ENCODE results near the gene MPP2. TPM values are rescaled to one million over a fixed set of nuclear protein-coding genes. Genes with fewer than 3 reads are reported as not detected.

The MPP2 gene
- 2.3 and 3.3 TPM in 2 replicates for total RNA-seq (2012; rRNA removed)

- Histone ChIP-seq H3K9ac (ENCODE audit: low read depth, low read length) (peak within 1 kb of the TSS; percentile 68), H3K36me3 (ENCODE audit: insufficient read depth, low read length) (no peaks in the 10 kb centered on the region), H3K4me1 (ENCODE audit: control insufficient read depth, insufficient read depth, low read length) (peaks cover 25% of the 10 kb centered on the region), H3K4me3 (ENCODE audit: low read length) (peak within 1 kb of the TSS; percentile 79), H3K27me3 (ENCODE audit: control insufficient read depth, insufficient read depth, low read length) (peaks cover 62% of the 10 kb centered on the region), H3K9me3 (replicated peaks; ENCODE audit: low read length) (no peaks in the 10 kb centered on the region), H3K4me2 (ENCODE audit: low read length) (peak within 1 kb of the TSS; percentile 99)
These were observed at the start of gene MPP2 for GRCh38 chr17:43907425-43907981. TSS of gene MPP2 (minus strand) at chr17:43907536. CDS start at chr17:43904460, 3,076 bp downstream.

- Histone ChIP-seq H3K4me2 (ENCODE audit: low read length) (no peak overlapping the region), H3K9me3 (replicated peaks; ENCODE audit: low read length) (peaks cover 4% of the 10 kb centered on the region)
These were observed 48.9 kb upstream of the MPP2 start for GRCh38 chr17:43956222-43956621.

GRCh38 chr17:43953746-43954145 is 46.4 kb upstream of the MPP2 start, which contains the start of gene PYY:
TSS of gene PYY (minus strand) at chr17:43953940. CDS start at chr17:43953483, 457 bp downstream.
- Histone ChIP-seq H3K4me2 (ENCODE audit: low read length) (peak within 1 kb of the TSS; percentile 41), H3K9ac (ENCODE audit: low read depth, low read length) (no peak within 1 kb of the TSS), H3K36me3 (ENCODE audit: insufficient read depth, low read length) (no peaks in the 10 kb centered on the region), H3K4me1 (ENCODE audit: control insufficient read depth, insufficient read depth, low read length) (peaks cover 5% of the 10 kb centered on the region), H3K4me3 (ENCODE audit: low read length) (peak within 1 kb of the TSS; percentile 13), H3K27me3 (ENCODE audit: control insufficient read depth, insufficient read depth, low read length) (peaks cover 68% of the 10 kb centered on the region), H3K9me3 (replicated peaks; ENCODE audit: low read length) (peaks cover 4% of the 10 kb centered on the region)

More at GRCh38 chr17:43956222-43956621, 48.9 kb upstream of the MPP2 start:
- no peak overlapping the region for H3K9ac ChIP-seq (ENCODE audit: low read depth, low read length)
- H3K4me1 ChIP-seq (ENCODE audit: control insufficient read depth, insufficient read depth, low read length): peaks cover 15% of the 10 kb centered on the region
- H3K27me3 ChIP-seq (ENCODE audit: control insufficient read depth, insufficient read depth, low read length): peaks cover 52% of the 10 kb centered on the region
- no peak overlapping the region for H3K4me3 ChIP-seq (ENCODE audit: low read length)
- H3K36me3 ChIP-seq (ENCODE audit: insufficient read depth, low read length): no peaks in the 10 kb centered on the region

- H3K9ac ChIP-seq (ENCODE audit: low read depth, low read length): no peak overlapping the region
- no peaks in the 10 kb centered on the region for H3K36me3 ChIP-seq (ENCODE audit: insufficient read depth, low read length)
- H3K4me1 ChIP-seq (ENCODE audit: control insufficient read depth, insufficient read depth, low read length): no peaks in the 10 kb centered on the region
- H3K4me2 ChIP-seq (ENCODE audit: low read length): peak overlapping the region; percentile 41
- H3K27me3 ChIP-seq (ENCODE audit: control insufficient read depth, insufficient read depth, low read length): peaks cover 68% of the 10 kb centered on the region
- peak overlapping the region; percentile 13 for H3K4me3 ChIP-seq (ENCODE audit: low read length)
- peaks cover 4% of the 10 kb centered on the region for H3K9me3 ChIP-seq (replicated peaks; ENCODE audit: low read length)
These were observed 45.7 kb upstream of the MPP2 start for GRCh38 chr17:43952724-43953666.

- no peaks in the 10 kb centered on the region for H3K36me3 ChIP-seq (ENCODE audit: insufficient read depth, low read length)
- peaks cover 4% of the 10 kb centered on the region for H3K9me3 ChIP-seq (replicated peaks; ENCODE audit: low read length)
- H3K4me2 ChIP-seq (ENCODE audit: low read length): peak overlapping the region; percentile 41
- no peaks in the 10 kb centered on the region for H3K4me1 ChIP-seq (ENCODE audit: control insufficient read depth, insufficient read depth, low read length)
- H3K4me3 ChIP-seq (ENCODE audit: low read length): peak overlapping the region; percentile 13
- peaks cover 68% of the 10 kb centered on the region for H3K27me3 ChIP-seq (ENCODE audit: control insufficient read depth, insufficient read depth, low read length)
- H3K9ac ChIP-seq (ENCODE audit: low read depth, low read length): no peak overlapping the region
These were observed 45.0 kb upstream of the MPP2 start for GRCh38 chr17:43952351-43952723.

GRCh38 chr17:43951750-43952149 is 44.4 kb upstream of the MPP2 start:
- no peaks in the 10 kb centered on the region for H3K36me3 ChIP-seq (ENCODE audit: insufficient read depth, low read length)
- H3K9ac ChIP-seq (ENCODE audit: low read depth, low read length): no peak overlapping the region
- H3K4me2 ChIP-seq (ENCODE audit: low read length): no peak overlapping the region
- H3K27me3 ChIP-seq (ENCODE audit: control insufficient read depth, insufficient read depth, low read length): peaks cover 68% of the 10 kb centered on the region
- no peaks in the 10 kb centered on the region for H3K4me1 ChIP-seq (ENCODE audit: control insufficient read depth, insufficient read depth, low read length)
- no peak overlapping the region for H3K4me3 ChIP-seq (ENCODE audit: low read length)
- H3K9me3 ChIP-seq (replicated peaks; ENCODE audit: low read length): peaks cover 4% of the 10 kb centered on the region

GRCh38 chr17:43950554-43950953 is 43.2 kb upstream of the MPP2 start:
- Histone ChIP-seq H3K9me3 (replicated peaks; ENCODE audit: low read length) (peaks cover 4% of the 10 kb centered on the region), H3K27me3 (ENCODE audit: control insufficient read depth, insufficient read depth, low read length) (peaks cover 58% of the 10 kb centered on the region), H3K9ac (ENCODE audit: low read depth, low read length) (no peak overlapping the region), H3K36me3 (ENCODE audit: insufficient read depth, low read length) (no peaks in the 10 kb centered on the region), H3K4me1 (ENCODE audit: control insufficient read depth, insufficient read depth, low read length) (no peaks in the 10 kb centered on the region), H3K4me3 (ENCODE audit: low read length) (no peak overlapping the region), H3K4me2 (ENCODE audit: low read length) (no peak overlapping the region)

- Histone ChIP-seq H3K4me1 (ENCODE audit: control insufficient read depth, insufficient read depth, low read length) (no peaks in the 10 kb centered on the region), H3K36me3 (ENCODE audit: insufficient read depth, low read length) (no peaks in the 10 kb centered on the region), H3K4me3 (ENCODE audit: low read length) (no peak overlapping the region), H3K9ac (ENCODE audit: low read depth, low read length) (no peak overlapping the region), H3K9me3 (replicated peaks; ENCODE audit: low read length) (peaks cover 4% of the 10 kb centered on the region), H3K27me3 (ENCODE audit: control insufficient read depth, insufficient read depth, low read length) (peaks cover 50% of the 10 kb centered on the region), H3K4me2 (ENCODE audit: low read length) (no peak overlapping the region)
These were observed 42.4 kb upstream of the MPP2 start for GRCh38 chr17:43949781-43950180.

GRCh38 chr17:43946781-43947180 is 39.4 kb upstream of the MPP2 start:
- Histone ChIP-seq H3K4me2 (ENCODE audit: low read length) (no peak overlapping the region), H3K4me3 (ENCODE audit: low read length) (no peak overlapping the region), H3K4me1 (ENCODE audit: control insufficient read depth, insufficient read depth, low read length) (no peaks in the 10 kb centered on the region), H3K9ac (ENCODE audit: low read depth, low read length) (no peak overlapping the region), H3K36me3 (ENCODE audit: insufficient read depth, low read length) (no peaks in the 10 kb centered on the region), H3K9me3 (replicated peaks; ENCODE audit: low read length) (no peaks in the 10 kb centered on the region), H3K27me3 (ENCODE audit: control insufficient read depth, insufficient read depth, low read length) (peaks cover 21% of the 10 kb centered on the region)

- no peaks in the 10 kb centered on the region for H3K4me1 ChIP-seq (ENCODE audit: control insufficient read depth, insufficient read depth, low read length)
- H3K4me3 ChIP-seq (ENCODE audit: low read length): no peak overlapping the region
- no peak overlapping the region for H3K4me2 ChIP-seq (ENCODE audit: low read length)
- H3K27me3 ChIP-seq (ENCODE audit: control insufficient read depth, insufficient read depth, low read length): peaks cover 12% of the 10 kb centered on the region
- no peaks in the 10 kb centered on the region for H3K9me3 ChIP-seq (replicated peaks; ENCODE audit: low read length)
- H3K36me3 ChIP-seq (ENCODE audit: insufficient read depth, low read length): no peaks in the 10 kb centered on the region
- no peak overlapping the region for H3K9ac ChIP-seq (ENCODE audit: low read depth, low read length)
These were observed 37.9 kb upstream of the MPP2 start for GRCh38 chr17:43945074-43945829.

- peaks cover 25% of the 10 kb centered on the region for H3K27me3 ChIP-seq (ENCODE audit: control insufficient read depth, insufficient read depth, low read length)
- H3K4me2 ChIP-seq (ENCODE audit: low read length): no peak within 1 kb of the TSS
- no peak within 1 kb of the TSS for H3K4me3 ChIP-seq (ENCODE audit: low read length)
- no peaks in the 10 kb centered on the region for H3K36me3 ChIP-seq (ENCODE audit: insufficient read depth, low read length)
- H3K9ac ChIP-seq (ENCODE audit: low read depth, low read length): no peak within 1 kb of the TSS
- peaks cover 5% of the 10 kb centered on the region for H3K4me1 ChIP-seq (ENCODE audit: control insufficient read depth, insufficient read depth, low read length)
- no peaks in the 10 kb centered on the region for H3K9me3 ChIP-seq (replicated peaks; ENCODE audit: low read length)
These were observed 34.8 kb upstream of the MPP2 start, which contains the start of gene PPY for GRCh38 chr17:43942051-43942685. TSS of gene PPY (minus strand) at chr17:43942476. CDS start at chr17:43941654, 822 bp downstream.
